ENCODE measurements around the gene CTNNA1. TPM values are rescaled to one million over a fixed set of nuclear protein-coding genes. Genes with fewer than 3 reads are reported as not detected.

Gene CTNNA1
- total and polyA plus RNA-seq, 9 of the 15 experiments (the other 6 are each of a cell fraction or from before 2014, with no cell fraction given), result 29.6 to 117 (median 89.1) TPM

- Histone ChIP-seq H3K4me3 (no peak overlapping the region), H3K36me3 (ENCODE audit: control insufficient read depth, insufficient read depth, low read length) (peaks cover 10% of the 10 kb centered on the region; the same call in 2 of the 3 replicates), H3K79me2 (ENCODE audit: control insufficient read depth, insufficient read depth, low read length) (no peaks in the 10 kb centered on the region), H3K27me3 (ENCODE audit: control insufficient read depth in 2 of 2, insufficient read depth in 2 of 2, low read length in 2 of 2) (no peaks in the 10 kb centered on the region), H2AFZ (ENCODE audit: low read depth, low read length) (no peak overlapping the region), H3K9ac (ENCODE audit: insufficient read depth in 1 of 2, low read depth in 2 of 2, low read length in 2 of 2) (no peak overlapping the region), H3K4me1 (replicated peaks in 1 of 2; ENCODE audit: control insufficient read depth in 2 of 2, insufficient read depth in 2 of 2, low read length in 2 of 2) (no peaks in the 10 kb centered on the region), H3K9me1 (ENCODE audit: control insufficient read depth, insufficient read depth, low read length) (no peaks in the 10 kb centered on the region), H3K27ac (ENCODE audit: extremely low read depth, low read depth, low read length) (no peak overlapping the region), H3K4me2 (ENCODE audit: insufficient read depth, low read length) (no peak overlapping the region), H3K9me3 (replicated peaks; ENCODE audit: control insufficient read depth, insufficient read depth, low read depth, low read length) (no peaks in the 10 kb centered on the region), H4K20me1 (replicated peaks; ENCODE audit: control insufficient read depth, insufficient read depth, low read length) (no peaks in the 10 kb centered on the region)
- BruUV-seq (replicated peaks), result no TSS peak
- FAIRE-seq (no peak), DNase-seq (ENCODE audit: extremely low read depth in 1 of 4, low spot score in 3 of 4) (no peak), ATAC-seq (no peak)
- 88% methylated on average over 3 of the region's 3 CpGs for WGBS (ENCODE audit: insufficient coverage, low coverage, missing lambda C conversion rate)
- in situ Hi-C loops (cut with MboI) (no loop called here), intact Hi-C loops (cut with micrococcal nuclease) (no loop called here)
- ChIA-PET CTCF (ENCODE audit: low intra/inter-chr PET ratio) (interaction anchor here (0.6 kb wide), 1 partner anchor 47 kb away, joined by 3 read pairs; no protein-coding TSS in a partner anchor), POLR2A (interaction anchor here (0.8 kb wide), 1 partner anchor 146 kb away, joined by 4 read pairs; no protein-coding TSS in a partner anchor)
- TF ChIP-seq MCM5 (IDR thresholded peaks at IDR 0.05; ENCODE audit: low read depth) (no peak), ZNF57 (CRISPR knock-in tag; IDR thresholded peaks at IDR 0.05) (no peak), RFX5 (IDR thresholded peaks at IDR 0.05; ENCODE audit: low read depth, low read length) (no peak), ZNF408 (CRISPR knock-in tag; IDR thresholded peaks at IDR 0.05; ENCODE audit: low read depth) (no peak), CEBPB (tag; IDR thresholded peaks at IDR 0.05) (peak; percentile 61), DACH1 (IDR thresholded peaks at IDR 0.05; ENCODE audit: partially characterized antibody) (no peak)
These were observed 67.5 kb downstream of the CTNNA1 start for GRCh38 chr5:138820695-138821094.

- in situ Hi-C loops (cut with MboI), result no loop called here
- Histone ChIP-seq H2AFZ (ENCODE audit: low read depth, low read length) (no peak overlapping the region), H3K9me3 (replicated peaks; ENCODE audit: control insufficient read depth, insufficient read depth, low read depth, low read length) (no peaks in the 10 kb centered on the region), H3K79me2 (ENCODE audit: control insufficient read depth, insufficient read depth, low read length) (no peaks in the 10 kb centered on the region), H3K36me3 (ENCODE audit: control insufficient read depth, insufficient read depth, low read length) (peaks cover 35% of the 10 kb centered on the region; the same call in 2 of the 3 replicates), H3K27me3 (ENCODE audit: control insufficient read depth in 2 of 2, insufficient read depth in 2 of 2, low read length in 2 of 2) (no peaks in the 10 kb centered on the region), H4K20me1 (replicated peaks; ENCODE audit: control insufficient read depth, insufficient read depth, low read length) (no peaks in the 10 kb centered on the region), H3K9me1 (ENCODE audit: control insufficient read depth, insufficient read depth, low read length) (no peaks in the 10 kb centered on the region), H3K4me3 (no peak overlapping the region), H3K9ac (ENCODE audit: insufficient read depth in 1 of 2, low read depth in 2 of 2, low read length in 2 of 2) (no peak overlapping the region), H3K4me1 (replicated peaks in 1 of 2; ENCODE audit: control insufficient read depth in 2 of 2, insufficient read depth in 2 of 2, low read length in 2 of 2) (no peaks in the 10 kb centered on the region), H3K27ac (ENCODE audit: extremely low read depth, low read depth, low read length) (no peak overlapping the region), H3K4me2 (ENCODE audit: insufficient read depth, low read length) (no peak overlapping the region)
- ChIA-PET CTCF (ENCODE audit: low intra/inter-chr PET ratio) (interaction anchor here (1.0 kb wide), 1 partner anchor 438 kb away, joined by 5 read pairs; no protein-coding TSS in a partner anchor), POLR2A (interaction anchor here (0.7 to 1.6 kb wide), 3 partner anchors 11 to 168 kb away, joined by 3 to 4 read pairs (median 4); no protein-coding TSS in a partner anchor)
- no peak for ATAC-seq
- no peak for FAIRE-seq
- DNase-seq (ENCODE audit: extremely low read depth in 1 of 4, low spot score in 3 of 4), result no peak
- intact Hi-C loops (cut with micrococcal nuclease), result no loop called here
- 76% methylated on average over 7 of the region's 7 CpGs for WGBS (ENCODE audit: insufficient coverage, low coverage, missing lambda C conversion rate)
- BruUV-seq (replicated peaks), result no TSS peak
- TF ChIP-seq E2F8 (IDR thresholded peaks at IDR 0.05; ENCODE audit: low read depth, partially characterized antibody) (no peak), MAZ (CRISPR knock-in tag; conservative IDR thresholded peaks at IDR 0.05 in 1 of 2, IDR thresholded peaks at IDR 0.05 in 1 of 2) (no peak), TBP (optimal IDR thresholded peaks at IDR 0.05; ENCODE audit: low read depth, low read length) (no peak), ZNF24 (IDR thresholded peaks at IDR 0.05) (no peak), KDM1A (IDR thresholded peaks at IDR 0.05) (no peak), MYNN (IDR thresholded peaks at IDR 0.05) (no peak), MYNN (CRISPR knock-in tag; IDR thresholded peaks at IDR 0.05) (no peak), LEF1 (IDR thresholded peaks at IDR 0.05) (no peak), E2F5 (CRISPR knock-in tag; IDR thresholded peaks at IDR 0.05) (no peak), SAFB (IDR thresholded peaks at IDR 0.05; ENCODE audit: borderline replicate concordance, low read depth, low read length) (no peak)
These were observed 71.3 kb downstream of the CTNNA1 start for GRCh38 chr5:138824516-138824915.

Measured in K562 (cell line).